HG02885 (cell line): ENCODE measurements around the gene CHL1.

Experiments used
- ATAC-seq: cut with Tn5 transposase; IDR thresholded peaks from one replicate; pipeline ENCODE4 v1.9.1; 2021; ENCODE audit warnings: mild to moderate bottlenecking; ENCODE audit not compliant: unreplicated experiment, poor library complexity

The CHL1 gene, protein sequence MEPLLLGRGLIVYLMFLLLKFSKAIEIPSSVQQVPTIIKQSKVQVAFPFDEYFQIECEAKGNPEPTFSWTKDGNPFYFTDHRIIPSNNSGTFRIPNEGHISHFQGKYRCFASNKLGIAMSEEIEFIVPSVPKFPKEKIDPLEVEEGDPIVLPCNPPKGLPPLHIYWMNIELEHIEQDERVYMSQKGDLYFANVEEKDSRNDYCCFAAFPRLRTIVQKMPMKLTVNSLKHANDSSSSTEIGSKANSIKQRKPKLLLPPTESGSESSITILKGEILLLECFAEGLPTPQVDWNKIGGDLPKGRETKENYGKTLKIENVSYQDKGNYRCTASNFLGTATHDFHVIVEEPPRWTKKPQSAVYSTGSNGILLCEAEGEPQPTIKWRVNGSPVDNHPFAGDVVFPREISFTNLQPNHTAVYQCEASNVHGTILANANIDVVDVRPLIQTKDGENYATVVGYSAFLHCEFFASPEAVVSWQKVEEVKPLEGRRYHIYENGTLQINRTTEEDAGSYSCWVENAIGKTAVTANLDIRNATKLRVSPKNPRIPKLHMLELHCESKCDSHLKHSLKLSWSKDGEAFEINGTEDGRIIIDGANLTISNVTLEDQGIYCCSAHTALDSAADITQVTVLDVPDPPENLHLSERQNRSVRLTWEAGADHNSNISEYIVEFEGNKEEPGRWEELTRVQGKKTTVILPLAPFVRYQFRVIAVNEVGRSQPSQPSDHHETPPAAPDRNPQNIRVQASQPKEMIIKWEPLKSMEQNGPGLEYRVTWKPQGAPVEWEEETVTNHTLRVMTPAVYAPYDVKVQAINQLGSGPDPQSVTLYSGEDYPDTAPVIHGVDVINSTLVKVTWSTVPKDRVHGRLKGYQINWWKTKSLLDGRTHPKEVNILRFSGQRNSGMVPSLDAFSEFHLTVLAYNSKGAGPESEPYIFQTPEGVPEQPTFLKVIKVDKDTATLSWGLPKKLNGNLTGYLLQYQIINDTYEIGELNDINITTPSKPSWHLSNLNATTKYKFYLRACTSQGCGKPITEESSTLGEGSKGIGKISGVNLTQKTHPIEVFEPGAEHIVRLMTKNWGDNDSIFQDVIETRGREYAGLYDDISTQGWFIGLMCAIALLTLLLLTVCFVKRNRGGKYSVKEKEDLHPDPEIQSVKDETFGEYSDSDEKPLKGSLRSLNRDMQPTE (N-terminal part only)

DNA sequence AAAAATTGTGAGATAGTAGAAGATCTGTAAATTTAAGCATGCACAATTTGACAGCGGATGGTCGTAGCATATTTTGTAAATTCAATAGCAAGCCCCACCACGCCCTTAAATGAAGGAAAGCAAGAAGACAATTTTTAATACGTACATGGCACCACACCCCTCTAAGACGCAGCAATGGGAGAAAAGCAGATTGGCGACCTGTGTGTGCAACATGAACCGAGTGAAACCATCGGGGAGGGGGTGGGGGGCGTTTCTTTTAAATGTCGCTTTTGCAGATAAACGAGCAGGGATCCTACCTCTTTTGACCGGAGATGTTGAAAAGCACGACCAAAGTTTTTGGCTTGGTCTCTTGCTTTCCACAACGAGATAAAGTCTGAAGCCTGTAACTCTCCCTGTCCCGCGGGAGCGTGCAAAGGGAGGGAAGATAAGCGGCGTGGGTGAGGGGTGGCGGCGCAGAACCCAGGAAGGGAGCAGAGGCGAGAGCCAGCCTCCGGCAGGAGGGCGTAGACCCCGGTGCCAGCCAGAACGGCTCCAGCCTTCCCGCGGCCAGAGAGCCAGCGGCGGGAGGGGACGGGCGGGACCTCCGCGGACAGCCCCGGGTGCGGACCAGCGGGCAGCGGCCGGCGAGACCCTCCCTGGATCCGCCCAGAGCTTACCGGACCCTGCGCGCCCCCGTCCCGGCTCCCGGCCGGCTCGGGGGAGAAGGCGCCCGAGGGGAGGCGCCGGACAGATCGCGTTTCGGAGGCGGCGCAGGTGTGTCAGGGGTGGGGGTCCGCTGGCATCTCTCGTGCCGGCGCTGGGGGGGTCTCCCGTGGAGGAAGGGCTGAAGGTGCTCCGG lies at the start of gene CHL1:
CHL1 (plus strand) TSS at position 453 of the 838 bp plus-strand sequence. CDS start 123,014 bp downstream, outside the sequence.
- no peak for ATAC-seq

DNA sequence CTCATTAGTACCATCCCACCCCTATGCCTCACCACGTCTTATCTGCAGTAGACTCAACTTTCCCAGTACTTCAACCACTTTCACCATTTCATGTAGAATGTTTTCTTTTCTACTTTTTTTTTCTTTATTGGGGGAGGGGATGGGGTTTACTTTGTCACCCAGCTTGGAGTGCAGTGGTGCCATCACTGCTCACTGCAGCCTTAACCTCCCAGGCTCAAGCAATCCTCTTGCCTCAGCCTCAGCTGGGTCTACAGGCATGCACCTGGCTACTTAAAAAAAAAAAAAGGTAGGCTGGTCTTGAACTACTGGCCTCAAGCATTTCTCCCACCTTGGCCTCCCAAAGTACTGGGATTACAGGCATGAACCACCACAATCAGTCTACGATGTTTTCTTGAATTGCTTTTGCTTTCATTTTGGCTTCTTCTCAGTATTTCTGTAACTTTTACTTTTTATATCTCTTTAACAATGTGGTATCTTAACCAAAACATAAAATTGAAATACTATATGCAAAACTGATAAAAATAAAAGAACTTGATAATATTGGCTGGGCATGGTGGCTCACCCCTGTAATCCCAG lies 44.9 kb upstream of the CHL1 start:
- ATAC-seq: no peak

DNA sequence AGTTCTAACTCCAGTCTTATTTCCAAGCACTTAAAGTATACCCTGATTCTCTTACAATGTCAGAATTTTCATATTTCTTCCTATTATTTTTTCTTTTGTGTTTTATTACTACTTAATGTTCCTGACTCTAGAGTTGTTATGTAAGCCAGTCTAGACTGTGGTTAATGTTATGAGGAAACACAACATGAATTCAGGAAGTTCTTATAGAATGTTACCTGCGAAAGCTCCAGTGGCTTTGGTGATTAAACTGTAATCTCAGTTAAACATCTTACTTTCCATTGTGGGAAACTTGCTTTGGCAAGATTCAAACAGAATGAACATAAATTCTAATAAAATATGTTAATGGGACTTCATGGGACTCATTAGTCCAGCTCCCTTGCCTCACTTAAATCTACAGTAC lies 36.6 kb upstream of the CHL1 start:
- ATAC-seq: no peak

DNA sequence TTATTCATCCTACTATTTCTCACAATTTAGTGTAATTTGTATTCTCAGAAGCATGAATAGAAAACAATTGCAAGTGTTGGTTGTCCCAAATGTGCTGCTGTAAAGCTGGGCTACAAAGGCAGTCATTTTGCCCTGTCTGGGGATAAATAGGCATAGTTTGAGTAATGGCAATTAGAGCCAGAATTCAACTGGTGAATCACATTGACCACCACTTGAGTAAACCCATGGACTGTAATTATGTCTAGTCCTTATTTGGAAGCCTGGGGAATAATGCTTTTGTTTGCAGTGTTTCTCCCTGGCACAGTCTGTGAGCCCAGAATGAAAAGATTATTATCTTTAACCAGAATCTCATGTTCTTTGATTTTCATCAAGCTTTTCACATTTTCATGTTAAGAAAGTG lies 30.5 kb upstream of the CHL1 start:
- no peak for ATAC-seq

DNA sequence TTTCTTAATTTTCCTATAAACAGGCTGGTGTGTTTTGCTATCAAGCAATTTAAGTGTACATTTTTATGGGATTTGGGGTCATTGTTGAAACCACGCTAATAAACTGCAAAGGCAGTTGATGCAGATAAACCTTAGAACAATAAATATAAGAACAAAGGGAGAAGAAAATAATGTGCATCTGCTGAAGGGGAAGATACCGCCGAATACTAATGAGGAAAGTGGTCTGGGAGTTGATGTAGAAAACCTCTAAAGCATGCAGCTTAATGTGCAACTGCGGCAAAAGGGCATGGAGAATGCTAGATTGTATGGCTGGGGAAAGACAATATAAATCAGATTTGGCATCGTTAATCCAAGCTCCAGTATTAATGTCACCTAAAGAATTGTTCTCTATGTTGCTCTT lies 29.8 kb upstream of the CHL1 start:
- ATAC-seq: no peak

DNA sequence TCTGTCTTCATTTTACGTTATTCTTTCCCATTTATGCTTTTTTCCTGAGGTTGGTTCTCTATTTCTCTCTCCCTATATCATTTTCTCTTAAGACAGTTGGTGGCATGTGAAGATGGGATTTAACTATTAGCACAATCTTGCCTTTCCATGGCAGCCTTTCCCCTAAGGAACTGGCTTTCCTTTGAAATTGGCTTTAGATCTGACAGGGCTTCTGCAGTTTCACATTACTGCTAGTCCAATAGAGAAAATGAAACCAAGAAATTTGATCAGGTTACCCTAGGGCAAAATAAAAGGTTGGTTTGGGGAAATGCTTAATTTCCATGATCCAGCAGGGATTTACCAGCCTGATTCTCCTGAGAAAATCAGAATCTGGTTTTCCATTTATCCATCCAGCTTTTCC lies 22.7 kb upstream of the CHL1 start:
- peak; percentile 59 for ATAC-seq

DNA sequence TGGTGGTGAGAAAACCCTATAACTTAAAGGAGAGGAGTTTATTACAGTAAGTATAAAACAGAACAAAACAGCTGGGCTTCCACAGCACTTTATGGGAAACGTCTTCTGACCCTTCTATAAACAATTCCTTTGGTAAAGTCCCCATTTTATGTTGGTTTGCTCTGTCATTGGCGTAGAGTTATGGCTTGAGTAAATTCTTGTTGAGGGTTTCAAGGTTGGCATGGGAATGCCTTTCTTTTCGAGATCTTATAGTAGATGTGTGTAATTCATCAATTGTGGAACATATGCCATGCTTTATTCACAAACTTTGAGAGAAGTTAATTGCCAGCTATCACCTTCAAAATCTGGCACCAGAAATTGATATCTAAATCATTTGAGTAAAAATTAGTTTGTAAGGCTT lies 11.6 kb upstream of the CHL1 start:
- no peak for ATAC-seq

DNA sequence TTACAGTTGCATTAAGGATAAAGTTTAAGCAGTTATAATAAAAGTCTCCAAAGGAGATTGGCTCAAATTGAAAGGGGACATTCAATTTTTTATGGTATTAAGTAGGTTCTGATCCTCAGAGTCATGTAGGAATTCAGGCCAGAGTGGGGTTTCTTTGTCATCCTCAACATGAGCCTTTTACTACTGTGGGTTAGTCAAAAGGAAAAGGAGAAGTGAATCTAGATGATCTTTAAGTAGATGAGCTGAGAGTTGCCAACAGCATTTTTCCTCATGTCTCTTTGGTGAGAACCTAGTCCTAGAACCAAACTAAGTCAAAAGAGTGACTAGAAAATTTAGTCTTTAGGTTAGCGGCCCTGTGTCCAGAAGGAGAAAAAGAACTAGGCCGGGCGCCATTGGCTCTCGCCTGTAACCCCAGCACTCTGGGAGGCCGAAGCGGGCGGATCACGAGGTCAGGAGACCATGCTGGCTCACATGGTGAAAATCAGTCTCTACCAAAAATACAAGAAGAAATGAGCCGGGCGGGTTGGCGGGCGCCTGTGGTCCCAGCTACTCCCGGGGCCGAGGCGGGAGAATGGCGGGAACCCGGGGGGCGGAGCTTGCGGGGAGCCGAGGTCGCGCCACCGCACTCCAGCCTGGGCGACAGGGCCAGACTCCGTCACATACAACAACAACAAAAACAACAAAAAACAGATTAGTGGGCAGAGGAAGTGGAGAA lies 4.2 kb upstream of the CHL1 start:
- peak; percentile 69 for ATAC-seq

DNA sequence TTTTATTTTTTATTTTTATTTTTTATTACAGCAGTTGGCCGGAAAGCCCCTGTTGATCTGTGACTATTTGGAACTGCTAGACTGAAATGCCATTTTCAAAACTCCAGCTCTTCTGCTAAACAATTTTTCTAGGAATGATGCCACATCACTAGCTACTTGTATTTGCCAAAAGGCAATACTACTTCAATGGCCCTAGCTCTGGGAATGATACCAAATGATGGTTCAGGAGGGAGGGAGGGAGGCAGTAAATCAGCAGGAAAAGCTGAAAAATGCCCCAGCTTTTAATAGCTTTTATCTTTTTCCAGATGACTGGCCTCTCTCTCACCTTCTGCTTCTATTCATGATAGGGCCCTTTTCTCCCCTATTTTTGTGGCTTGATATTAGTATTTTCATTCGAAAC lies 2.6 kb upstream of the CHL1 start:
- ATAC-seq: no peak

DNA sequence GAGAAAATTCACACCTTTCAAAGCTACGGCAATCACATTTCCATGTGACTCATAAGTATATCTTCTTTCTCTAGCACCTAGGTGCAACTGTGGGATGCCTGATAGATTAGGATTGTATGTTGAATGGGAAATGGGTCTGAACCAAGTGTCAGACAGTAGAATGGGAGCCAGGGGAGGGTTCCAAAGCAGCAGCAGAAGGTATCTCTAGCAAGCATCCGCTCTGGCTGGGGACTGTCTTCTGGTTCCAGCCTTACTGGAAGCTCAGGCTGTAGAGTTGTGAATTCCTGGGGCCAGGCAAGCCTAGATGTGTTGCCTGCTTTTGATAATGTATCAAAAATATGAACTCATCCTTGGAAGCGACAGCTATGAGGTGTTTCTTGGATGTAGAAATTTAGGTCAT lies 2.1 kb upstream of the CHL1 start:
- ATAC-seq: no peak

DNA sequence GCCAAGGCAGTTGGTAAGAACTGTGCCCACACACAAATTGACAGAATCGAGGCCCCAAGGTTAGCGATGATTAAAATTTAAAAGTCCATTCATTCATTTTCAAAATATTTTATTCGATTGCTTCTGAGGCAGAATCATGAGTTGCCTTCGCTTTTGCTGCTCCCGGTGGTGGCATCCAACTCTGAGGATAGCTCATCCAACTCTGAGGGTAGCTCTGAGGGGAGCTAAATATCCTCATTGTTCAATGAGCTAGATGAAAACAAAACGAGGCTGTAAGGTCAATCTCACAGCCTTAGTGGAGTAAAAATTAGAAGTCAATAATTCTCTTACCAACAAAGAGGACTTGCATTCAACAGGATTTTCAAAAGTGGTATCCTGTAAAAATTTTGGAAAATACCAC lies 897 bp upstream of the CHL1 start:
- ATAC-seq: no peak

DNA sequence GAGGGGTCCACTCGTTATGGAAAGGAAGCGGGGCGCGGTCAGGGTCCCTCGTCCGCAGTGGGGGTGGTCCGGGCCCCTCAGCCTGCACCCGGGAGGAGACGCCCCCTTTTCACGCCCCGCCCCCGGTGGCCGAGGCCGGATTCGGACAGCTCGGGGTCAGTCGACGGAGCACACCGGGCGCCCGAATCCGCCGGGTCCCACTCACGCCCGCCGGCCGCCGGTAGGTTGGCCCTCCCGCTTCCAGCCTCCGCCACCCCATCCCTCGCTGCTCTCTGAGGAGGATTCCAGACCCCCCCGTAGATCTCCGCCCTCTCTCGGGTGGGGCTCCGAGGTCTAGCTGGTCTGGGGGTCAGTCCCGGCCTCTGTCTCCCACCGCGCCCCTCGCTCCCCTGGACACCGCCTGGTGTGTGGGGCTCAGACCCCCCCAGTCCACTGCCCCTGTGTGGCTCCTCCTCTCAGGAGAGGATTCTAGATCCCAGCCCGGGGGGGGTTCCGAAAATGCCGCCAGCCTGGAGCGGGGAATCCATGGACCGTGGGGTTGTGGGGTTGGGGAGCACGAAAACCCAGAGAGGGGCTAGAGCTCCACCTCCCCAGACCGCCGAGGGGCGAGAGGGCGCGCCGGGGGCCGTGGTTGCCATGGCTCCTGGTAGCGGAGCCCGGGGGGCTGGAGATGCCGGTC lies 725 bp downstream of the CHL1 start:
- peak; percentile 25 for ATAC-seq

DNA sequence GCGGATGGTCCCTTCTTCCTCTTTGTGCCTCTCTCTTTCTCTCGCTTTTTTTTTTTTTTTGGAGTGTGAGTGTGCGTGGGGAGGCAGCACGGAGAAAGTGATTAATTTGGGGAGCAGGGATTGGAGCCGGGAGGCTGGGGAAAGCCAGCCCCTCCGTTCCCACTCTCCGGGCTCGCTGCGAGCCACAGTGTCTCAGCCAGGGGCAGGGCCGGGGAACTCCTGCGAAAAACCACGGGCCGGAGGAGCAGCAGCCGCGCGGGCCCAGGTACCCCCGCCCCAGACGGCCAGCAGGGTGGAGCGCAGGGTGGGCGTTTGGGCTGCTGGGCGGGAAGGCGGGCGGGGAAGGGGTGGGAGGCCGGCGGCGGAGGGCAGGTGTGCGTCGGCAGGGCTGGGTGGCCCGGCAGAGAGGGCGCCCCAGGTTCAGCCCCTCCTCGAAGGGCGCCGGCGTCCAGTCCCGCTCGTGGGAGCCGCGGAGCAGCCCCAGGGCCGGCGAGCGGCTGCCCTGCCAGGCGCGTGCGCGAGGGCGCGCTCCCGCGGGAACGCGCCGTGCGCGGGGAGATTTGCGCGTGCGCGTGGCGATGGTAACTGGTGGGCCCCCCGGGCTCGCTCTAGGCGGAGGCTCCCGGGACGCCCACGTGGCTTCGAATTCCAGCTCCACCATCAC lies 1.4 kb downstream of the CHL1 start:
- peak; percentile 41 for ATAC-seq

DNA sequence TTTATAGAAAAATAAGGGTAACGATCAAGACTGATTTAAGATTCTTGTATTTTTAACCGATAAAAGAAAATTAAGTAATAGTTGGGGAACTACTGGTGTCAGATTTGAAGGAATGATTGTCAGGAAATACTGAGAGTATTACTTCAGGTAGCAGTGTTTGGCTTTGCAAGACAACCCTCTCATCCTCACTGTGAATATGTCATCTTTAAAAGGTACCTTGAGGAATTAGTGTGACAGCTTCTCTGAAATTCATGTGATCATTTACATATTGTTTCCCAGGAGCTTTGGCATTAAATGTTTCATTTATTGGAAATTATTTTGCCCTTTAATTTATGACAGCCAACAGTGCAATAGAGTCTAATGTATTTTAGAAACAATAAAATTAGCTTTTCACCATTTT lies 3.3 kb downstream of the CHL1 start:
- no peak for ATAC-seq

DNA sequence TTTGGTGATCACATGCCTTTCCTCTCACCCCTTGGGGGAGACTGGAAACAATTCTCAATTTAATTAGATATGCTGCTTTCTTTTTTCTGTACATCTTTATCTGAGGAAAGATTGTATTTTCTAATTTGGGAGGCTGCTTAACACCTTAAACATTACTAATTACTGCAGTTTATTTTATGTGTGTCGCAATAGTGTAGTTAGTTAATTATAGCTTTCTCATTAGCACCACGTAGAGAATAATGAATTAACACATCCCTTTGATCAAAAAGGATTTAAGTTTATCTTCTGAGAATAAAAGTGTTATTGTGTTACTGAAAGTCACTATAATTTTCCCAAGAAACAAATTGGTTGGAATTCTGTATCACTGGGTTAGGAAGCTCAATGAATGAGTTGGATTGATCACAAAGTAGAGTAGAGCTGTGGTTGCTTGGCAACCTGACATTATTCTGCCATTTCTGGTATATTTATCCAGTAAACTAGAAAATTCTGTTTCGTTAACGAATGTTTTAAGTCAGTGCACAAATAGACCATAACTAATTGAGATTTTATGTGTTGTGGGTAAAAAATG lies 4.3 kb downstream of the CHL1 start:
- no peak for ATAC-seq

DNA sequence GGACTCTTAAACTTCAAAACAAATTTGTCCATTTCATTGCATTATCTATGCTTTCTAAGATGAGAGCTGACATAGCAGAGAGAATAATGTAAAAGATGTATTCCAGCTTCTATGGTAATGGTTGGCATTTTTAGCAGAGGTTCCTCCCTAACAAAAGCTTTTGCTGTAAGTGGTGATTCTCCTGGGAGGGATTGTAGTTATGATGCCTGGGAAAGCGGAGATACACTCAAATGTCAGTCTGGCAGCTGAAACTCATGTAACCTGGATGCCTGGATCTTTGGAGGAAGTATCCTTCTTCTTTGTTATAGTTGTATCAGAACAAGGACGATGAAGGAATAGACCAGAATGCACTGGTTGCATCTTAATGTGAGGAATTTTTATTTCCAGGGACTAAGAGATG lies 7.5 kb downstream of the CHL1 start:
- ATAC-seq: no peak

DNA sequence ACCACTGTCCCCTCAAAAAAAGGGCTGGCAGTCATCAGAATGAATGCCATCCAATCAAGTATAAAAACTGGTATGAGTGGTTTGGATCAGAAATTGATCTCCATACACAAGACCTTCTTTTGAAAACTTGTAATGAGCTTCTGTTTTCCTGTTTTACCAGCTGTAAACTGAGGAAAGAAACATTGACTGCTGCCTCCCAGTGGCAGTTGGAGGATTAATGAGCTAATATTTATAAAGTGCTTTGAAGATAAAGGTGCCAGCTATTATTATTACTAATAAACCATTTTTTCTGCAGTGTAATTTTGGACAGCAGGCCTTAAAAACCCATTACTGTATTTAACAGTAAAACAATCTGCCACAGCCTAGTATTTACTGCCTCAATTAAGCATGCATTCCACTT lies 11.4 kb downstream of the CHL1 start:
- ATAC-seq: no peak

DNA sequence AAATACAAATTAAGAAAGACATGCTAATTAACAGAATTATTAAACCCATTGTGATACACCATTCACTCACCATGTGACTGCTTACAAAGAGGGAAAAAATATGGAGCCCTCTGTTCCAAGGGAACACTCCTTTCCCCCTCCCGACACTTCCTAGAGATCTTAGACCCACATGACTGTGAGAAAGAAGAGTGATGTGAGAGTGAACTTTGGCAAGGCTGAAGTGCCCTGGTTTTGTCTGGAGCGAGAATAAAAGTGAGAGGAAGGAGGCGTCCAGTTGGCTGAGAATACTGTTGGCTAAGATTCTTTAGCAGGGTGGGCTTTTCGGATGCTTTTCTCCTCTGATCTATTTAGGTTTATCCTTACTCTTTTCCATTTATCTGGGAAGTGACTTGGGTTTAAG lies 14.1 kb downstream of the CHL1 start:
- ATAC-seq: no peak
